B cell (primary cell): Measurements from ENCODE around the gene PPP1R14D. TPM values are rescaled to one million over a fixed set of nuclear protein-coding genes. Genes with fewer than 3 reads are reported as not detected.
A peak's percentile ranks its signal among the peaks of the same experiment; 100 is the strongest.

Source experiments
- ATAC-seq: fragments of 200-7000 bp; cut with Tn5 transposase; one replicate; pipeline ENCODE4 v1.10.0; 2021; ENCODE audit warnings: low read depth, mild to moderate bottlenecking, moderate number of reproducible peaks, moderate library complexity
- CTCF ChIA-PET: fragments of 350-600 bp; sonication (Branson Sonifier 250); formaldehyde crosslinking; loops from one replicate; lab custom pipeline; 2021; ENCODE audit warnings: antibody characterized with exemption, inconsistent platforms; lab: Charles Lee
- POLR2A ChIA-PET: fragments of 350-600 bp; sonication (Branson Sonifier 250); formaldehyde crosslinking; loops from one replicate; lab custom pipeline; 2021; ENCODE audit warnings: antibody characterized with exemption; lab: Charles Lee
- DNase-seq: peaks from one replicate; pipeline ENCODE4 v3.0.0; 2013
- H2AFZ ChIP-seq: 2 replicates; pipeline ENCODE4 v1.6.1; 2012; ENCODE audit warnings: mild to moderate bottlenecking, low read depth, low read length; ENCODE audit not compliant: insufficient read depth, poor library complexity, severe bottlenecking
- H3K27ac ChIP-seq, 2 donors: 1 replicate in 1 of 2; 2 replicates in 1 of 2; pipeline ENCODE4 v1.5.1; 2012 to 2013; ENCODE audit warnings: low read length in 2 of 2, mild to moderate bottlenecking in 2 of 2, moderate library complexity in 1 of 2
- H3K27me3 ChIP-seq, 4 experiments: fragments of 200-600 bp in 1 of 4; sonication (generic) in 1 of 4; replicated peaks in 1 of 4; 1 replicate in 2 of 4; 2 replicates in 2 of 4; pipeline versions ENCODE4 v1.6.1 to v1.7.0; 2013 to 2016; ENCODE audit warnings: low read length in 3 of 4, mild to moderate bottlenecking in 2 of 4, mixed read lengths in 1 of 4, moderate library complexity in 1 of 4; ENCODE audit not compliant: insufficient read depth in 4 of 4, control insufficient read depth in 3 of 4; ENCODE audit errors: control extremely low read depth in 1 of 4
- H3K36me3 ChIP-seq, 2 experiments: replicated peaks in 1 of 2; 1 replicate in 1 of 2; 2 replicates in 1 of 2; pipeline versions ENCODE4 v1.6.1 to v1.7.1; 2013; ENCODE audit warnings: low read length in 1 of 2; ENCODE audit not compliant: insufficient read depth in 2 of 2, control insufficient read depth in 1 of 2; ENCODE audit errors: control extremely low read depth in 1 of 2, extremely low read depth in 1 of 2
- H3K4me1 ChIP-seq, 2 donors: fragments of 200-600 bp in 1 of 2; sonication (generic) in 1 of 2; 1 replicate in 1 of 2; 2 replicates in 1 of 2; pipeline versions ENCODE4 v1.5.1 to v1.6.1; 2013 to 2017; ENCODE audit warnings: low read length in 2 of 2; ENCODE audit not compliant: control insufficient read depth in 2 of 2, insufficient read depth in 2 of 2
- H3K4me2 ChIP-seq: replicated peaks from 2 replicates; pipeline ENCODE3; 2012; ENCODE audit warnings: mild to moderate bottlenecking, low read depth, low read length; ENCODE audit not compliant: poor library complexity, severe bottlenecking
- H3K4me3 ChIP-seq, 5 experiments: fragments of 200-600 bp in 1 of 5; sonication (generic) in 1 of 5; 1 replicate in 3 of 5; 2 replicates in 2 of 5; pipeline versions ENCODE4 v1.5.1 to v1.7.0; 2011 to 2016; ENCODE audit warnings: low read length in 4 of 5, mild to moderate bottlenecking in 4 of 5, low read depth in 2 of 5, control low read depth in 1 of 5, moderate library complexity in 1 of 5; ENCODE audit not compliant: insufficient read depth in 1 of 5; ENCODE audit errors: control extremely low read depth in 1 of 5, extremely low read depth in 1 of 5
- H3K79me2 ChIP-seq: fragments of 200-600 bp; sonication (generic); one replicate; pipeline ENCODE4 v1.6.0; 2016; ENCODE audit warnings: low read length; ENCODE audit not compliant: control insufficient read depth, insufficient read depth
- H3K9ac ChIP-seq: fragments of 200-600 bp; sonication (generic); 2 replicates; pipeline ENCODE4 v1.6.1; 2017; ENCODE audit warnings: mild to moderate bottlenecking, low read length, moderate library complexity
- H3K9me3 ChIP-seq, 3 donors: one replicate each; pipeline versions ENCODE4 v1.6.1 to v1.7.1; 2013; ENCODE audit warnings: low read length in 2 of 3; ENCODE audit not compliant: control insufficient read depth in 2 of 3, insufficient read depth in 1 of 3; ENCODE audit errors: control extremely low read depth in 1 of 3
- H4K20me1 ChIP-seq: 2 replicates; pipeline ENCODE4 v1.6.0; 2012; ENCODE audit warnings: mild to moderate bottlenecking, low read length; ENCODE audit not compliant: insufficient read depth, control insufficient read depth, poor library complexity, severe bottlenecking
- H3K27ac Mint-ChIP-seq: one replicate; pipeline ENCODE4 v1.8.0; 2021; ENCODE audit warnings: mixed read lengths
- H3K27me3 Mint-ChIP-seq: one replicate; pipeline ENCODE4 v1.8.0; 2021; ENCODE audit warnings: mixed read lengths
- H3K4me1 Mint-ChIP-seq: one replicate; pipeline ENCODE4 v1.8.0; 2021; ENCODE audit warnings: mixed read lengths
- H3K4me3 Mint-ChIP-seq: one replicate; pipeline ENCODE4 v1.8.0; 2021; ENCODE audit warnings: mixed read lengths
- H3K9me3 Mint-ChIP-seq: one replicate; pipeline ENCODE4 v1.8.0; 2022; ENCODE audit warnings: mixed read lengths; ENCODE audit not compliant: insufficient read depth
- CTCF ChIP-seq: fragments of 200-600 bp; IDR thresholded peaks from one replicate; pipeline ENCODE4 v1.8.0; 2022; ENCODE audit warnings: antibody characterized with exemption, mild to moderate bottlenecking
- EZH2 ChIP-seq: IDR thresholded peaks from 2 replicates; pipeline ENCODE4 v1.6.1; 2012; ENCODE audit warnings: borderline replicate concordance, low read depth, mild to moderate bottlenecking, moderate library complexity, low read length; ENCODE audit not compliant: insufficient read depth, poor library complexity, severe bottlenecking
- WGBS: methylation state at CpG from one replicate; pipeline ENCODE4 v1.1.5; 2013; ENCODE audit warnings: missing lambda C conversion rate; ENCODE audit not compliant: insufficient coverage; 5-methylcytosine and 5-hydroxymethylcytosine counted together
- intact Hi-C: fragments of 100-400 bp; cut with micrococcal nuclease; formaldehyde crosslinking; loops from one replicate; pipeline ENCODE4 v1.10.0; 2022
- polyA plus RNA-seq: library from polyadenylated mRNA; depleted of rRNA; stranded (reverse); fragments of >200 nt; gene quantifications from 2 replicates; pipeline ENCODE4 v1.2.3, GENCODE V29; 2012
- total RNA-seq, 2 donors: library from RNA; stranded (reverse); fragments of 120-200 nt in 1 of 2; gene quantifications; 1 replicate in 1 of 2; 2 replicates in 1 of 2; pipeline versions ENCODE4 v1.2.3 to v1.2.4, GENCODE V29; 2013 to 2022

Gene PPP1R14D
- total and polyA plus RNA-seq, 2 donors (not counting 1 experiment from before 2014, with no cell fraction given) = 0.19 TPM; not detected in 1

- Histone ChIP-seq H3K27ac (peak within 1 kb of the TSS; percentile 42 to 78), H3K79me2 (no peaks in the 10 kb centered on the region), H3K9me3 (no peaks in the 10 kb centered on the region), H3K4me3 (peak within 1 kb of the TSS in 4 of 5 experiments; percentile 15 to 52 (median 38)), H3K9ac (peak within 1 kb of the TSS; percentile 36), H4K20me1 (no peaks in the 10 kb centered on the region), H2AFZ (peak within 1 kb of the TSS; percentile 51), H3K4me2 (peak within 1 kb of the TSS; percentile 80), H3K36me3 (peaks cover 0 to 27% of the 10 kb centered on the region in 2 experiments), H3K4me1 (peaks cover 45 to 56% of the 10 kb centered on the region in 2 donors), H3K27me3 (no peaks in the 10 kb centered on the region)
- DNase-seq (peak; percentile 85), ATAC-seq (peak; percentile 82)
- H3K4me3 Mint-ChIP-seq = peak within 1 kb of the TSS; percentile 88
- intact Hi-C loops = loop anchor here (1.0 kb wide), 5 partner anchors 13 to 125 kb away; partner anchors contain the start of genes DNAJC17, RMDN3, VPS18 and ZFYVE19
- H3K27me3 Mint-ChIP-seq = no peaks in the 10 kb centered on the region
- H3K9me3 Mint-ChIP-seq = no peaks in the 10 kb centered on the region
- H3K27ac Mint-ChIP-seq = peak within 1 kb of the TSS; percentile 95
- TF ChIP-seq EZH2 = no peak
- no peak for TF ChIP-seq CTCF
- POLR2A ChIA-PET = interaction anchor here (0.5 to 3.1 kb wide), 11 partner anchors 9 to 329 kb away, joined by 3 to 14 read pairs (median 4); partner anchors contain the start of genes BAHD1, CCDC32, RAD51 and RMDN3
- CTCF ChIA-PET = interaction anchor here (0.7 to 9.6 kb wide), 13 partner anchors 8 to 250 kb away, joined by 3 to 99 read pairs (median 5); partner anchors contain the start of genes RAD51 and VPS18
- peaks cover 51% of the 10 kb centered on the region for H3K4me1 Mint-ChIP-seq
- 6% methylated on average over 23 of the region's 28 CpGs for WGBS
Observed at GRCh38 chr15:40769274-40770146, 59.0 kb downstream of the PPP1R14D start, which contains the start of gene C15orf62. Gene C15orf62 (plus strand): TSS chr15:40769980. CDS start chr15:40770496, 516 bp downstream.
